CD14-positive monocyte (primary cell): ENCODE results near the gene CTDNEP1. TPM values are rescaled to one million over a fixed set of nuclear protein-coding genes. Genes with fewer than 3 reads are reported as not detected.

Experiments
- DNase-seq, 3 donors: peaks; one replicate each; pipeline ENCODE4 v3.0.0-alpha.2; 2011 to 2022
- H2AFZ ChIP-seq: 2 replicates; pipeline ENCODE4 v1.6.0; 2012; ENCODE audit warnings: mild to moderate bottlenecking, low read depth, low read length, inconsistent platforms; ENCODE audit not compliant: insufficient read depth, poor library complexity, severe bottlenecking
- H3K27ac ChIP-seq, 2 donors: 1 replicate in 1 of 2; 2 replicates in 1 of 2; pipeline ENCODE4 v1.5.1; 2012 to 2013; ENCODE audit warnings: low read length in 2 of 2, control low read depth in 1 of 2, inconsistent platforms in 1 of 2, low read depth in 1 of 2, mild to moderate bottlenecking in 1 of 2
- H3K27me3 ChIP-seq, 2 donors: one replicate each; pipeline versions ENCODE4 v1.6.0 to v1.6.1; 2011 to 2013; ENCODE audit warnings: low read length in 2 of 2; ENCODE audit not compliant: control insufficient read depth in 2 of 2, insufficient read depth in 2 of 2
- H3K36me3 ChIP-seq, 2 donors: replicated peaks in 1 of 2; 1 replicate in 1 of 2; 2 replicates in 1 of 2; pipeline versions ENCODE4 v1.5.1 to v1.6.1; 2012 to 2013; ENCODE audit warnings: low read length in 2 of 2, control low read depth in 1 of 2, inconsistent platforms in 1 of 2, mild to moderate bottlenecking in 1 of 2; ENCODE audit not compliant: insufficient read depth in 2 of 2, control insufficient read depth in 1 of 2
- H3K4me1 ChIP-seq, 2 donors: 1 replicate in 1 of 2; 2 replicates in 1 of 2; pipeline versions ENCODE4 v1.5.1 to v1.6.1; 2012 to 2013; ENCODE audit warnings: low read length in 2 of 2, control low read depth in 1 of 2, inconsistent platforms in 1 of 2, mild to moderate bottlenecking in 1 of 2, moderate library complexity in 1 of 2; ENCODE audit not compliant: insufficient read depth in 2 of 2, control insufficient read depth in 1 of 2
- H3K4me2 ChIP-seq: replicated peaks from 2 replicates; pipeline ENCODE3; 2012; ENCODE audit warnings: low read length, moderate library complexity, mild to moderate bottlenecking; ENCODE audit not compliant: poor library complexity, severe bottlenecking; ENCODE audit errors: extremely low read depth
- H3K4me3 ChIP-seq, 3 experiments: fragments of 200-600 bp in 1 of 3; sonication (generic) in 1 of 3; replicated peaks in 1 of 3; 1 replicate in 2 of 3; 2 replicates in 1 of 3; pipeline ENCODE4 v1.5.1; 2011 to 2013; ENCODE audit warnings: low read length in 3 of 3, mild to moderate bottlenecking in 3 of 3, control low read depth in 2 of 3, low read depth in 2 of 3, inconsistent platforms in 1 of 3, moderate library complexity in 1 of 3
- H3K79me2 ChIP-seq: 2 replicates; pipeline ENCODE4 v1.6.0; 2012; ENCODE audit warnings: mild to moderate bottlenecking, control low read depth, inconsistent platforms, low read length, moderate library complexity; ENCODE audit not compliant: insufficient read depth
- H3K9ac ChIP-seq: 2 replicates; pipeline ENCODE4 v1.6.0; 2017; ENCODE audit warnings: low read length, mild to moderate bottlenecking; ENCODE audit not compliant: insufficient read depth, poor library complexity, severe bottlenecking
- H3K9me3 ChIP-seq, 2 donors: replicated peaks in 1 of 2; 1 replicate in 1 of 2; 2 replicates in 1 of 2; pipeline versions ENCODE4 v1.5.1 to v1.6.1; 2012 to 2013; ENCODE audit warnings: low read length in 2 of 2, control low read depth in 1 of 2; ENCODE audit not compliant: control insufficient read depth in 1 of 2, insufficient read depth in 1 of 2
- H4K20me1 ChIP-seq: 2 replicates; pipeline ENCODE4 v1.6.0; 2012; ENCODE audit warnings: mild to moderate bottlenecking, low read length, control low read depth, moderate library complexity; ENCODE audit not compliant: insufficient read depth
- H3K27ac Mint-ChIP-seq, 7 donors: one replicate each; pipeline ENCODE4 v1.8.0; 2020; ENCODE audit warnings: mild to moderate bottlenecking in 7 of 7, mixed read lengths in 7 of 7, moderate library complexity in 6 of 7, inconsistent platforms in 2 of 7
- H3K27me3 Mint-ChIP-seq, 3 donors: one replicate each; pipeline ENCODE4 v1.8.0; 2021 to 2022; ENCODE audit warnings: low read depth in 3 of 3, mild to moderate bottlenecking in 3 of 3, mixed read lengths in 3 of 3, moderate library complexity in 3 of 3, inconsistent platforms in 1 of 3
- H3K36me3 Mint-ChIP-seq, 2 donors: one replicate each; pipeline ENCODE4 v1.8.0; 2020; ENCODE audit warnings: mixed read lengths in 2 of 2, inconsistent platforms in 1 of 2, mild to moderate bottlenecking in 1 of 2
- H3K4me1 Mint-ChIP-seq: one replicate; pipeline ENCODE4 v1.8.0; 2020; ENCODE audit warnings: mild to moderate bottlenecking, mixed read lengths
- H3K4me3 Mint-ChIP-seq, 2 donors: one replicate each; pipeline ENCODE4 v1.8.0; 2020; ENCODE audit warnings: mild to moderate bottlenecking in 2 of 2, mixed read lengths in 2 of 2, moderate library complexity in 1 of 2
- H3K9me3 Mint-ChIP-seq, 7 donors: one replicate each; pipeline ENCODE4 v1.8.0; 2020 to 2022; ENCODE audit warnings: mixed read lengths in 7 of 7, mild to moderate bottlenecking in 6 of 7, moderate library complexity in 6 of 7, inconsistent platforms in 2 of 7
- WGBS: methylation state at CpG from one replicate; pipeline ENCODE4 v1.1.5; 2013; ENCODE audit warnings: missing lambda C conversion rate; ENCODE audit not compliant: insufficient coverage; 5-methylcytosine and 5-hydroxymethylcytosine counted together
- intact Hi-C, 2 donors: fragments of 100-400 bp; cut with micrococcal nuclease; formaldehyde crosslinking; loops; one replicate each; pipeline versions ENCODE4 v1.15.0 to v1.15.1; 2023
- polyA plus RNA-seq, 3 donors: library from polyadenylated mRNA; depleted of rRNA in 1 of 3; unstranded in 2 of 3; stranded (reverse) in 1 of 3; fragments of 300-500 nt in 2 of 3; fragments of >200 nt in 1 of 3; fragmentation: Illumina TruSeq in 2 of 3; gene quantifications; 1 replicate in 2 of 3; 2 replicates in 1 of 3; pipeline ENCODE4 v1.2.3, GENCODE V29; 2012 to 2021
- TF ChIP-seq, protein P1 (sequence below): fragments of 200-600 bp; IDR thresholded peaks from one replicate; pipeline ENCODE4 v1.8.0; 2022; ENCODE audit warnings: antibody characterized with exemption, mild to moderate bottlenecking

The CTDNEP1 gene
- polyA plus RNA-seq, 3 donors = 29.5 to 198 (median 38.3) TPM

DNA sequence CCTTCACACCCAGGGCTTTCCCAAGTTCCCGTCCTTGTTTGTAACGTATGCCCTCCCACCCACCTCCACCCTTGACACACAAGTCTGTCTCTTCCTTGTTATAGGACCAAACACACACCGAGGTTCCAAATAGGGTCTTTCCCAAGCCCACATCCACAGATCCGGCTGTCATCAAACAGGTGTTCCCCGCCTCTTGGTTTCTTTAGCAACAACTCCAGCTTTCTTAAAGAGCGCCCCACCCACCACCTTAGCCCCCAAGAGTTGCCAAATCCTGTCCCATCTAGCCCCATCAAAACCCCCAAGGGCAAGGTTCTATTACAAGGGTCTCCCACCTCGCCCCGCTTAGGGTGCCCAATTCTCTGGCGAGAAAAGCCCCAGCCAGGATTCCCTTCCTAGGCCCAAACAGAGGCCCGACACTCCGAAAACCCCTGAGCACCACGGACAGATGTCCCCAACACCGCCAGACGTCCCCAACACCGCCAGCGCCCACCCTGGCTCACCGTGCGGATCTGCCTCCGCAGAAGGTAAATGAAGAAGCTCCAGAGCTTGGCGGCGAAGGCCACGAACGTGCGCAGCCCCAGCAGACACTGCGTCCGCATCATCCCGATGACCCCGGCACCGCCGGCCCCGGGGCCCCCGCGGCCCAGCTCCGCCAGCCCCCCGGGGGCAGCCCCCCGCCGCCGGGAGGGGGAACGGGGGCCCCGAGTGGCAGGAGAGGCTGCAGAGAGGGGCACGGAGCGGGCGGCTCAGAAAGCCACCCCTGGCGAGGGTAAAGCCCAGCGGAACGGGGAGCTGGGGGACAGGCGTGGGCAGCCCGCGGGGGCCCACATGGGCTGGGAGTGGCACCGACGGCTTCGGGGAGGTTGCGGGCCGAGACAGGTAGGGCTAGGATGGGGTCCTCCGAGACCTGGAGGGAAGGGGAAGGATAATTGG, 573 bp downstream of the CTDNEP1 start:
- H3K4me2 ChIP-seq = peak overlapping the region; percentile 86
- H3K4me3 Mint-ChIP-seq = peak overlapping the region; percentile 90 to 93

DNA sequence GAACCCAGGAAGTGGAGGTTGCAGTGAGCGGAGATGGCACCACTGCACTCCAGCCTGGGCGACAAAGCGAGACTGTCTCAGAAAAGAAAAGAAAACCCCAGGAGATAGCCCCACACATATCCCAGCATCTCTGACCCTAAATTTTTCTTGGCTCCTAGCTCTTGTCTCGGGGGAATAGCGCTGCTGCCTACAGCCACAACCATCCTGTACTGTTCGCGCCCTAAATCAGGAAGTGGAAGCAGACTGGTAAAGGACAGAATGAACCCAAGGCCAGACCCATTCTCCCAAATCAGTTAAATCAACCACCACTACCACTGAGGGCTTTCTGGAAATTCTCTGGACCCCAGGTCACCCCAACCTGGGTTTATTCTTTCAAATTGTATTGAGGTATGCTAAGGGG, 1.7 kb downstream of the CTDNEP1 start:
- Histone ChIP-seq H4K20me1 (peaks cover 5% of the 10 kb centered on the region), H3K9ac (peak overlapping the region; percentile 97), H3K4me3 (peak overlapping the region; percentile 73 to 93 (median 87)), H3K79me2 (peaks cover 78% of the 10 kb centered on the region), H3K27me3 (no peaks in the 10 kb centered on the region), H3K4me2 (peak overlapping the region; percentile 86), H3K27ac (peak overlapping the region; percentile 100), H3K4me1 (peaks cover 31 to 36% of the 10 kb centered on the region in 2 donors), H3K9me3 (no peaks in the 10 kb centered on the region), H2AFZ (no peak overlapping the region), H3K36me3 (peaks cover 24 to 27% of the 10 kb centered on the region in 2 donors)
- 46% methylated on average over 7 of the region's 7 CpGs for WGBS
- Mint-ChIP-seq H3K9me3 (no peaks in the 10 kb centered on the region), H3K27me3 (no peaks in the 10 kb centered on the region), H3K36me3 (peaks cover 28 to 38% of the 10 kb centered on the region in 2 donors), H3K27ac (peak overlapping the region; percentile 85 to 100 (median 95)), H3K4me3 (peak overlapping the region; percentile 90 to 93), H3K4me1 (peaks cover 34% of the 10 kb centered on the region)
- peak in 1 of 3 donors; percentile 35 for DNase-seq
- TF ChIP-seq, protein P1, sequence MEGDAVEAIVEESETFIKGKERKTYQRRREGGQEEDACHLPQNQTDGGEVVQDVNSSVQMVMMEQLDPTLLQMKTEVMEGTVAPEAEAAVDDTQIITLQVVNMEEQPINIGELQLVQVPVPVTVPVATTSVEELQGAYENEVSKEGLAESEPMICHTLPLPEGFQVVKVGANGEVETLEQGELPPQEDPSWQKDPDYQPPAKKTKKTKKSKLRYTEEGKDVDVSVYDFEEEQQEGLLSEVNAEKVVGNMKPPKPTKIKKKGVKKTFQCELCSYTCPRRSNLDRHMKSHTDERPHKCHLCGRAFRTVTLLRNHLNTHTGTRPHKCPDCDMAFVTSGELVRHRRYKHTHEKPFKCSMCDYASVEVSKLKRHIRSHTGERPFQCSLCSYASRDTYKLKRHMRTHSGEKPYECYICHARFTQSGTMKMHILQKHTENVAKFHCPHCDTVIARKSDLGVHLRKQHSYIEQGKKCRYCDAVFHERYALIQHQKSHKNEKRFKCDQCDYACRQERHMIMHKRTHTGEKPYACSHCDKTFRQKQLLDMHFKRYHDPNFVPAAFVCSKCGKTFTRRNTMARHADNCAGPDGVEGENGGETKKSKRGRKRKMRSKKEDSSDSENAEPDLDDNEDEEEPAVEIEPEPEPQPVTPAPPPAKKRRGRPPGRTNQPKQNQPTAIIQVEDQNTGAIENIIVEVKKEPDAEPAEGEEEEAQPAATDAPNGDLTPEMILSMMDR = no peak
- intact Hi-C loops = loop anchor here (5.0 to 10.0 kb wide), 4 partner anchors 33 to 315 kb away; partner anchors contain the start of genes ACADVL (in 1 of the 2), DLG4 (in 1 of the 2), EIF5A (in 1 of the 2) and SENP3 (in 1 of the 2)

More for the DNA sequence above, 573 bp downstream of the CTDNEP1 start:
- Histone ChIP-seq H3K4me1 (peaks cover 31 to 36% of the 10 kb centered on the region in 2 donors), H3K27me3 (no peaks in the 10 kb centered on the region), H3K4me3 (peak overlapping the region; percentile 73 to 93 (median 87)), H3K9ac (peak overlapping the region; percentile 97), H2AFZ (peak overlapping the region; percentile 80), H3K27ac (peak overlapping the region; percentile 100), H3K79me2 (peaks cover 71% of the 10 kb centered on the region), H3K9me3 (no peaks in the 10 kb centered on the region), H3K36me3 (peaks cover 24 to 32% of the 10 kb centered on the region in 2 donors), H4K20me1 (peaks cover 5% of the 10 kb centered on the region)
- DNase-seq = peak in 1 of 3 donors; percentile 66
- Mint-ChIP-seq H3K27me3 (no peaks in the 10 kb centered on the region), H3K36me3 (peaks cover 29 to 39% of the 10 kb centered on the region in 2 donors), H3K27ac (peak overlapping the region; percentile 95 to 100 (median 100)), H3K9me3 (no peaks in the 10 kb centered on the region), H3K4me1 (peaks cover 34% of the 10 kb centered on the region)
- TF ChIP-seq, protein P1 = no peak
- intact Hi-C loops = loop anchor here (1.0 to 10.0 kb wide), 5 partner anchors 9 to 314 kb away; partner anchors contain the start of genes ACADVL (in 1 of the 2), DLG4 (in 1 of the 2), EIF5A (in 1 of the 2) and GABARAP (in 1 of the 2)
- WGBS = under 1% methylated on average over 43 of the region's 55 CpGs
